Liver (tissue), 3 donors: Measurements from ENCODE around the gene MUC15.

Experiments
- CTCF ChIP-seq: fragments of 150-350 bp; IDR thresholded peaks from 2 replicates; pipeline ENCODE4 v1.5.1; 2017; ENCODE audit warnings: improper control_type of control experiment, low read depth, low read length; ENCODE audit not compliant: missing input control
- FOXA1 ChIP-seq: IDR thresholded peaks from 2 replicates; pipeline ENCODE4 v1.6.1; 2016; ENCODE audit warnings: antibody characterized with exemption
- GABPA ChIP-seq, 2 donors: IDR thresholded peaks in 1 of 2; conservative IDR thresholded peaks in 1 of 2; 2 replicates each; pipeline ENCODE4 v1.6.1; 2016; ENCODE audit warnings: antibody characterized with exemption in 2 of 2, mild to moderate bottlenecking in 1 of 2, moderate library complexity in 1 of 2
- MAX ChIP-seq: IDR thresholded peaks from 2 replicates; pipeline ENCODE4 v1.6.1; 2016; ENCODE audit warnings: antibody characterized with exemption
- RAD21 ChIP-seq, 2 donors: IDR thresholded peaks; 2 replicates each; pipeline ENCODE4 v1.6.1; 2016; ENCODE audit warnings: antibody characterized with exemption in 2 of 2, mild to moderate bottlenecking in 2 of 2
- SP1 ChIP-seq: IDR thresholded peaks from 2 replicates; pipeline ENCODE4 v1.6.1; 2018; ENCODE audit warnings: antibody characterized with exemption, mild to moderate bottlenecking
- TAF1 ChIP-seq: conservative IDR thresholded peaks from 2 replicates; pipeline ENCODE4 v1.6.1; 2016; ENCODE audit warnings: antibody characterized with exemption, mild to moderate bottlenecking
- YY1 ChIP-seq: IDR thresholded peaks from 2 replicates; pipeline ENCODE4 v1.6.1; 2016; ENCODE audit warnings: antibody characterized with exemption, mild to moderate bottlenecking
- TF ChIP-seq, protein P1 (sequence below): IDR thresholded peaks from 2 replicates; pipeline ENCODE4 v1.6.1; 2016; ENCODE audit warnings: antibody characterized with exemption
- donor health status: healthy.
- donor health status: healthy.

DNA sequence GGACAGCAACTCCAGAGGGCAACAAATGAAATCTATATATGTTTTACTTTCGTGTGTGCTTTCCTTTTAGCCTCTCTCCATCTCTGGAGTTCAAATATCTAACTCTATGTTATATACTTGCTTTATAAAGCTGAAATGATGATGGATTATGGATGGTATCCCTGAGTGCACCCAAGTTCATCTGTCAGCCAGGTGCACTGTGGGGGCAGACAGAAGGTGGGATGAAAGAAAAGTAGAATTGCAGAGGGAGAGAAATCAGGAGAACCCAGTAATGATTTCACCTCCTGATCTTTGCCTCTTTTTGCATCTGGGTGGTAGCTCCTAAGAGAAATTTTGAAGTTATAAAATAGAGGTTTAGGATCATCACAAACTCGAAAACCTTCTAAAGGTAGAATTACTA, 2.4 kb downstream of the MUC15 start:
- TF ChIP-seq CTCF (no peak), MAX (no peak), GABPA (IDR thresholded peaks at IDR 0.05 in 1 of 2, conservative IDR thresholded peaks at IDR 0.05 in 1 of 2) (no peak), FOXA1 (no peak), RAD21 (IDR thresholded peaks at IDR 0.05) (no peak), TAF1 (no peak), YY1 (no peak), SP1 (no peak)
- TF ChIP-seq, protein P1, sequence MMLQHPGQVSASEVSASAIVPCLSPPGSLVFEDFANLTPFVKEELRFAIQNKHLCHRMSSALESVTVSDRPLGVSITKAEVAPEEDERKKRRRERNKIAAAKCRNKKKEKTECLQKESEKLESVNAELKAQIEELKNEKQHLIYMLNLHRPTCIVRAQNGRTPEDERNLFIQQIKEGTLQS, result no peak
